ENCODE measurements around the gene NOC4L. TPM values are rescaled to one million over a fixed set of nuclear protein-coding genes. Genes with fewer than 3 reads are reported as not detected.

NOC4L gene
- total RNA-seq, 1 experiment from 2014 or later, result 11.4 TPM

DNA sequence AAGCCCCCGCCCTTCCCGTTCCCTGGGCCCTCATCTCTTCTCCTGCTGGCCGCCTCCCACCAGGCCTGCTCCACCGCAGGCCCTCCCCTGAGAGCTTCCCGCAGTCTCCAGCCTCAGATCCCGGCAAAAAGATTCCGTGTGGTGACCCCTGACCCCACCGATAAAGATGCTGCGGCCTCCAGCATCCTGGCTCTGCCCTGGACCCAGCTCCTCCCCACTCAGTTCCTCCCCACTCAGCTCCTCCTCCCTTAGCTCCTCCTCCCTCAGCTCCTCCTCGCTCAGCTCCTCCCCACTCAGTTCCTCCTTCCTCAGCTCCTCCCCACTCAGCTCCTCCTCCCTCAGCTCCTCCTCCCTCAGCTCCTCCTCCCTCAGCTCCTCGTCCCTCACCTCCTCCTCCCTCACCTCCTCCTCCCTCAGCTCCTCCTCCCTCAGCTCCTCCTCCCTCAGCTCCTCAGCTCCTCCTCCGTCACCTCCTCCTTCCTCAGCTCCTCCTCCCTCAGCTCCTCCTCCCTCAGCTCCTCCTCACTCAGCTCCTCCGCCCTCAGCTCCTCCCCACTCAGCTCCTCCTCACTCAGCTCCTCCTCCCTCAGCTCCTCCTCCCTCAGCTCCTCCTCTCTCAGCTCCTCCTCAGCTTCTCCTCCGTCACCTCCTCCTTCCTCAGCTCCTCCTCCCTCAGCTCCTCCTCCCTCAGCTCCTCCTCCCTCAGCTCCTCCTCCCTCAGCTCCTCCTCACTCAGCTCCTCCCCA lies 17.0 kb downstream of the NOC4L start:
- peak; percentile 26 for DNase-seq (ENCODE audit: low read depth, low spot score)
- in situ Hi-C loops (cut with HindIII; ENCODE audit: low pct_unique_long_range_greater_than_20kb, low sequenced_read_pairs), result no loop called here

- in situ Hi-C loops (cut with HindIII; ENCODE audit: low pct_unique_long_range_greater_than_20kb, low sequenced_read_pairs), result no loop called here
- DNase-seq (ENCODE audit: low read depth, low spot score), result no peak
Observed at GRCh38 chr12:132161796-132162507, 17.7 kb downstream of the NOC4L start.

DNA sequence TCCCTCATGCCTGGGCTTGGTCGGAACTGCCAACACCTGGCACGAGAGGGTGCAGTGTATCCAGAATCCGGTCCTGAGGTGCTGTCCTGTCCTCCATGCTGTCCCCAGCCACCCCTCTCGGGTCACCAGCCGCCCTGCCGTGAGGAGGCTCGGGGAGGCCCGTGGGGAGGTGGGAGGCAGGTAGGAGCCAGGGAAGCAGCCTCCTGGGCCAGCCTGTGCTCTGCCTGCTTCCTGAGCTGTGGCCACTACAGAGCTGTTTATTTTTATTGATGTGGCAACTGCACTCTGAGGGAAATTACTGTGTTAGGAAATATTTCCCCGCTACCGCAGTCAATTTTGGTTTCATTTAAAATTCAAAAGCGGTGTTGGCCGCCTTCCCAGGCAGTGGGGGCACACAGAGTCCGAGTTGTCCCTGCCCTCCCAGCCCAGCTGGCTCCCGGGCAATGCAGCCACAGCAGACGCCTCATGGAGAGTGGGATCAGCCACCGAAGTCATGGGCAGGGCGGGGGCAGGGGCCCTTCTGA lies 18.3 kb downstream of the NOC4L start:
- in situ Hi-C loops (cut with HindIII; ENCODE audit: low pct_unique_long_range_greater_than_20kb, low sequenced_read_pairs), result no loop called here
- DNase-seq (ENCODE audit: low read depth, low spot score), result no peak

DNA sequence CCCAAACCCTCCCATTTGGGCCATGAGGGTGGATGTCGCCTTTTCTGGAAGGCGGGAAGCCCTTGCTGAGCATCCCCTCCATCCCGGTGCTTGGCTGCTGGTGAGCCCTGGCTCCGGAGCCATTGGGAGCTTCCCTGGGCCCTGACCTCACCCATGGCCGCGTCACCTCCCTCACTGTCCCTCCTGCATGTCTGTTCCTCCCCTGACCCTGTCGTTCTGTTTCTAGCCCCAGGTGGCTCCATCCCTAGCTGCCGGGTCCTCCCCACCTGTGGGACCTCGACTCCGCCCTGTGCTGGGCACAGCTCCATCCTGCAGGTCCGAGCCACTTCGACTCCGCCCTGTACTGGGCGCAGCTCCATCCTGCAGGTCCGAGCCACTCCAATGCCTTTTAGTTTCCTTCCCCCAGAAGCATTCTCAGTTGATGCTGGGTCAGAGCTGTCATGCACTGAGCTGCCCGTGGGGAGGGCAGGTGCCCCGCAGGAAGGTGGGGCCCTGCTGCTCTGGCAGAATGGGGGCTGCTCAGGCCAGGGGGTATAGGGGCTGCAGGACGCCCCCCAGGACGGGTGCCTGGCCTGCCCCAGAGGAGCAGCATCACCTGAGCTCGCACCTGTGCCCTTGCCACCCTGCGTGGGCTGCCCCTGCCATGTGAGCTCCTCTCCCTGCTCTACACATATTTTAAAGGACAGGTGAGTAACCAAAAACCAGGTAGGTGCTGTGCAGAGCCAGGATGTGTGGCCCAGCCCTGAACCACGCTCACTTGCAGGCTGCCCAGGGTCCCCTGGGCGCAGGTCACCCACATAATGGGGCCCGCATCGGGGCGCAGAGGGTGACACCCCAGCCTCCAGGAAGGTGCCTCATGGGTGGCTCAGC lies 19.0 kb downstream of the NOC4L start:
- no peak for DNase-seq (ENCODE audit: low read depth, low spot score)
- in situ Hi-C loops (cut with HindIII; ENCODE audit: low pct_unique_long_range_greater_than_20kb, low sequenced_read_pairs), result no loop called here

DNA sequence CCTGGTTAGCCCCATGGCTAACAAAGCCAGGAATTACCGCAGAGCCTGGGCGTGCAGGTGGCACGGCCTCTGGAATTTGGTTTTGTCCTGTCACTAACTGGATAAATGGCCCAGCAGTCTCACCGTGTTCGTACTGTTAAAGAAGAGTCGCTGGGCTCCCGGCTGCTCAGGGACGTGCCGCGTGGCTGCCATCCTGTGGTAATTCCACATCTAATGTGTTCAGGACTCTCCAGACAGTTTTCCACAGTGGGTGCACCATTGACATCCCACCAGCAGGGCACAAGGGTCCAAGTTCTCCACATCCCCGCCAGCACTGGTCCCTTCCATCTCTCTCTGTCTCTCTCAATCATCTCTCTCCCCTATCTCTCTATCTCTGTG lies 19.6 kb downstream of the NOC4L start:
- in situ Hi-C loops (cut with HindIII; ENCODE audit: low pct_unique_long_range_greater_than_20kb, low sequenced_read_pairs), result no loop called here
- DNase-seq (ENCODE audit: low read depth, low spot score), result peak; percentile 19

- no peak for DNase-seq (ENCODE audit: low read depth, low spot score)
- in situ Hi-C loops (cut with HindIII; ENCODE audit: low pct_unique_long_range_greater_than_20kb, low sequenced_read_pairs), result no loop called here
Observed at GRCh38 chr12:132164426-132164825, 20.2 kb downstream of the NOC4L start.

DNA sequence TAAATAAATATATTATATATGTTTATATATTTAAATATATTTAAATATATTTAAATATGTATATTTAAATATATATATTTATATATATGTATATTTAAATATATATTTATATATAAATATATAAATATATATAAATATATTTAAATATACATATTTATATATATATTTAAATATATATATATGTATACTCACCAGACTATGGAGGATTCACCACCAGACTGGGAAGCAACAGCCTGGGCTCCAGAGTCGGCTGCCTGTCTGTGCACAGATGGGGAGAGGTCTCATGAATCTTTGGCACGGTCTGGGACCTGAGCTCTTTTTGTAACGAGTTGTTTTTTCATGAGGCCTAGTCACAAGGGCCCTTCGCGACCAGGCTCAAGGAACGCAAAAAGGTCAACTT lies 21.3 kb downstream of the NOC4L start:
- in situ Hi-C loops (cut with HindIII; ENCODE audit: low pct_unique_long_range_greater_than_20kb, low sequenced_read_pairs), result no loop called here
- no peak for DNase-seq (ENCODE audit: low read depth, low spot score)

GRCh38 chr12:132166093-132166492 lies 21.8 kb downstream of the NOC4L start:
- in situ Hi-C loops (cut with HindIII; ENCODE audit: low pct_unique_long_range_greater_than_20kb, low sequenced_read_pairs), result no loop called here
- no peak for DNase-seq (ENCODE audit: low read depth, low spot score)

DNA sequence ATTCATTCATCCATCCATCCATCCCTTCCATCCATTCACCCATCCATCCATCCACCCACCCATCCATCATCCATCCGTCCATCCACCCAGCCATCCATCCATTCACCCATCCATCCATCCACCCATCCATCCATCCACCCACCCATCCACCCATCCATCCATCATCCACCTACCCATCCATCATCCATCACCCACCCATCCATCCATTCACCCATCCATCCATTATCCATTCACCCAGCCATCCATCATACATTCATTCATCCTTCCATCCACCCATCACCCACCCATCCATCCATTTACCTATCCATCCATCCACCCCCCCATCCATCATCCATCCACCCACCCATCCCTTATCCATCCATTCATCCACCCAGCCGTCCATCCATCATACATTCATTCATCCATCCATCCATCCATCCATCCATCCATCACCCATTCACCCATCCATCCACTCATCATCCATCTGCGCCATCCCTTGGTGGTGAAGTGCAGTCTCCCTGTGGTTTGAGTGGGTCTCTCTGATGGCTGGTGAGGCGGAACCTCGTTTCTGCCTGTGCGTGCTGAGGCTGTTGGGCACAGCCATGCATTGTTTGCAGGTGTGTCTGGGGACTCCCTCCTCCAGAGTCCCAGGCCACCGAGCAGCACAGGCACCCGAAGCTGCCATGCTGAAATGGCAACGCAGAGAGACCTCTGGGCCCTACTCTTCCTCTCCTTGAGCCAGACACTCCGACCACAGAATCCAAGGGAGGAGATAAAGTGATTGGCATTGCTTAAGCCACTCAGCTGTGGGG lies 22.7 kb downstream of the NOC4L start:
- DNase-seq (ENCODE audit: low read depth, low spot score), result no peak
- in situ Hi-C loops (cut with HindIII; ENCODE audit: low pct_unique_long_range_greater_than_20kb, low sequenced_read_pairs), result no loop called here

- no peak for DNase-seq (ENCODE audit: low read depth, low spot score)
- in situ Hi-C loops (cut with HindIII; ENCODE audit: low pct_unique_long_range_greater_than_20kb, low sequenced_read_pairs), result no loop called here
Observed at GRCh38 chr12:132167611-132168310, 23.5 kb downstream of the NOC4L start.

- in situ Hi-C loops (cut with HindIII; ENCODE audit: low pct_unique_long_range_greater_than_20kb, low sequenced_read_pairs), result no loop called here
Observed at GRCh38 chr12:132168311-132169031, 24.2 kb downstream of the NOC4L start.

DNA sequence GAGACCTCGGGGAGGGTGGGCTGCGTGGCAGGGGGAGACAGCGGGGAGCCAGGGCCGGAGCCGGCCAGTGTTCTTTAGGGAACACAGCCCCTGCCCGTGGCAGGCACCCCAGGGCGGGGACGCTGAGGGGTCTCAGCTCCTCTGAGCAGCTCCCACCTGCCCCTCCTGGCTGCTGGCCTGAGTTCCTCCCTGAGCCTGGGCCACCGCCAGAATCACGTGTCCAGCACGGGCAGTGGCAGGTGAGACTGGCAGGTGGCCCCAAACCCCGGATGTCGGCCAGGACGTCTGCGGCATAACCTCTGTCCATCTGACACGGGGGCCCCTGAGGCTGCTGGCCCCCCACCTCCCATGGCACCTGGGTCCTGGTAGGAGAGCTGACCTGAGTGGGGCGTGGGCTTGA lies 25.1 kb downstream of the NOC4L start:
- in situ Hi-C loops (cut with HindIII; ENCODE audit: low pct_unique_long_range_greater_than_20kb, low sequenced_read_pairs), result no loop called here
- DNase-seq (ENCODE audit: low read depth, low spot score), result no peak

More at GRCh38 chr12:132168311-132169031, 24.2 kb downstream of the NOC4L start:
- DNase-seq (ENCODE audit: low read depth, low spot score), result no peak

GRCh38 chr12:132170094-132170636 lies 25.9 kb downstream of the NOC4L start:
- in situ Hi-C loops (cut with HindIII; ENCODE audit: low pct_unique_long_range_greater_than_20kb, low sequenced_read_pairs), result no loop called here

GRCh38 chr12:132170637-132171292 lies 26.5 kb downstream of the NOC4L start:
- in situ Hi-C loops (cut with HindIII; ENCODE audit: low pct_unique_long_range_greater_than_20kb, low sequenced_read_pairs), result no loop called here

More at GRCh38 chr12:132170094-132170636, 25.9 kb downstream of the NOC4L start:
- DNase-seq (ENCODE audit: low read depth, low spot score), result no peak

GRCh38 chr12:132171293-132171967 lies 27.2 kb downstream of the NOC4L start:
- in situ Hi-C loops (cut with HindIII; ENCODE audit: low pct_unique_long_range_greater_than_20kb, low sequenced_read_pairs), result no loop called here
- no peak for DNase-seq (ENCODE audit: low read depth, low spot score)

More at GRCh38 chr12:132170637-132171292, 26.5 kb downstream of the NOC4L start:
- DNase-seq (ENCODE audit: low read depth, low spot score), result no peak

Data from SK-MEL-5 (cell line).